Panc1 (cell line): ENCODE results near the gene RNF103.

Experiments used
- POLR2AphosphoS5 ChIP-seq: IDR thresholded peaks from 2 replicates; pipeline ENCODE4 v1.6.1; 2012; ENCODE audit warnings: mild to moderate bottlenecking, low read depth, low read length, moderate library complexity
- SIN3A ChIP-seq: IDR thresholded peaks from 2 replicates; pipeline ENCODE4 v1.6.1; 2012; ENCODE audit warnings: low read depth, mild to moderate bottlenecking, low read length, moderate library complexity, borderline replicate concordance; ENCODE audit not compliant: insufficient read depth
- TCF7L2 ChIP-seq: IDR thresholded peaks from 2 replicates; pipeline ENCODE4 v1.6.1; 2011; ENCODE audit warnings: mild to moderate bottlenecking, low read depth, low read length, inconsistent platforms
- TF ChIP-seq, protein P1 (sequence below): fragments of 450-650 bp; IDR thresholded peaks from 2 replicates; pipeline ENCODE4 v1.5.1; 2017; ENCODE audit warnings: mild to moderate bottlenecking
- TF ChIP-seq, protein P2 (sequence below), 2 experiments: IDR thresholded peaks; 2 replicates each; pipeline ENCODE4 v1.6.1; 2011 to 2012; ENCODE audit warnings: low read depth in 2 of 2, control low read depth in 1 of 2, low read length in 1 of 2, mild to moderate bottlenecking in 1 of 2, moderate library complexity in 1 of 2; ENCODE audit not compliant: insufficient read depth in 1 of 2

DNA sequence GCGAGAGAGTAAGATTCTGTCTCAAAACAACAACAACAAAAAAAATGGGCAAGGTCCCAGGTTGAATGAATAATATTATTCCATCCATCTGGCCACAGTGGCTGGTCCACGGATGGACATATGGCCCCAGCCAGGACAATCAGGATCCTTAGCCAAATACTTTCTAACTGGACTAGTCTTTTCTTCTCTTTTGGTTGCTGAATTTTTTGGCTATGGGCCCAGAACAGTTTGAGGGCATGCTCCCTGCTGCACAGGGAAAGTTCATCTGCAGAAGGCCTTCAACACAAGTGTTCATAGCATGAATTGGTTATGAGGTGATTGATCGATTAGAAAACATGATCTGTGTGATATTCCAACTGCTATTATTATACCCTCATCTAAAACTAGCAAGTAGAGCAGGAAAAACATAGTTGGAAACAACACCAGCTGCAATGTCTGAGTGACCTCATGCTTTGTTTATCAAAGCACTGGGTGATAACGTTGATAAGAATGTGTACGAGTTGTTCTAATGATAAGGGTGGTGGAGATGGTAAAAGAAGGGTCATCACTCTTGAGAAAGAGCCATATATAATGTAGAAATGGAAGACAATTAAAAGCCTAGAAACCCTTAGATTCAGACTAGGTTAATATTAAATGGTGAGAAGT, 47.8 kb upstream of the RNF103 start:
- TF ChIP-seq, protein P1, sequence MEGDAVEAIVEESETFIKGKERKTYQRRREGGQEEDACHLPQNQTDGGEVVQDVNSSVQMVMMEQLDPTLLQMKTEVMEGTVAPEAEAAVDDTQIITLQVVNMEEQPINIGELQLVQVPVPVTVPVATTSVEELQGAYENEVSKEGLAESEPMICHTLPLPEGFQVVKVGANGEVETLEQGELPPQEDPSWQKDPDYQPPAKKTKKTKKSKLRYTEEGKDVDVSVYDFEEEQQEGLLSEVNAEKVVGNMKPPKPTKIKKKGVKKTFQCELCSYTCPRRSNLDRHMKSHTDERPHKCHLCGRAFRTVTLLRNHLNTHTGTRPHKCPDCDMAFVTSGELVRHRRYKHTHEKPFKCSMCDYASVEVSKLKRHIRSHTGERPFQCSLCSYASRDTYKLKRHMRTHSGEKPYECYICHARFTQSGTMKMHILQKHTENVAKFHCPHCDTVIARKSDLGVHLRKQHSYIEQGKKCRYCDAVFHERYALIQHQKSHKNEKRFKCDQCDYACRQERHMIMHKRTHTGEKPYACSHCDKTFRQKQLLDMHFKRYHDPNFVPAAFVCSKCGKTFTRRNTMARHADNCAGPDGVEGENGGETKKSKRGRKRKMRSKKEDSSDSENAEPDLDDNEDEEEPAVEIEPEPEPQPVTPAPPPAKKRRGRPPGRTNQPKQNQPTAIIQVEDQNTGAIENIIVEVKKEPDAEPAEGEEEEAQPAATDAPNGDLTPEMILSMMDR, result no peak
- TF ChIP-seq POLR2AphosphoS5 (no peak), TCF7L2 (no peak), SIN3A (no peak)
- TF ChIP-seq, protein P2, sequence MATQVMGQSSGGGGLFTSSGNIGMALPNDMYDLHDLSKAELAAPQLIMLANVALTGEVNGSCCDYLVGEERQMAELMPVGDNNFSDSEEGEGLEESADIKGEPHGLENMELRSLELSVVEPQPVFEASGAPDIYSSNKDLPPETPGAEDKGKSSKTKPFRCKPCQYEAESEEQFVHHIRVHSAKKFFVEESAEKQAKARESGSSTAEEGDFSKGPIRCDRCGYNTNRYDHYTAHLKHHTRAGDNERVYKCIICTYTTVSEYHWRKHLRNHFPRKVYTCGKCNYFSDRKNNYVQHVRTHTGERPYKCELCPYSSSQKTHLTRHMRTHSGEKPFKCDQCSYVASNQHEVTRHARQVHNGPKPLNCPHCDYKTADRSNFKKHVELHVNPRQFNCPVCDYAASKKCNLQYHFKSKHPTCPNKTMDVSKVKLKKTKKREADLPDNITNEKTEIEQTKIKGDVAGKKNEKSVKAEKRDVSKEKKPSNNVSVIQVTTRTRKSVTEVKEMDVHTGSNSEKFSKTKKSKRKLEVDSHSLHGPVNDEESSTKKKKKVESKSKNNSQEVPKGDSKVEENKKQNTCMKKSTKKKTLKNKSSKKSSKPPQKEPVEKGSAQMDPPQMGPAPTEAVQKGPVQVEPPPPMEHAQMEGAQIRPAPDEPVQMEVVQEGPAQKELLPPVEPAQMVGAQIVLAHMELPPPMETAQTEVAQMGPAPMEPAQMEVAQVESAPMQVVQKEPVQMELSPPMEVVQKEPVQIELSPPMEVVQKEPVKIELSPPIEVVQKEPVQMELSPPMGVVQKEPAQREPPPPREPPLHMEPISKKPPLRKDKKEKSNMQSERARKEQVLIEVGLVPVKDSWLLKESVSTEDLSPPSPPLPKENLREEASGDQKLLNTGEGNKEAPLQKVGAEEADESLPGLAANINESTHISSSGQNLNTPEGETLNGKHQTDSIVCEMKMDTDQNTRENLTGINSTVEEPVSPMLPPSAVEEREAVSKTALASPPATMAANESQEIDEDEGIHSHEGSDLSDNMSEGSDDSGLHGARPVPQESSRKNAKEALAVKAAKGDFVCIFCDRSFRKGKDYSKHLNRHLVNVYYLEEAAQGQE (IDR thresholded peaks at IDR 0.05; ENCODE audit: insufficient read depth in 1 of 2, low read depth in 2 of 2, low read length in 1 of 2), result no peak
